SK-N-SH (cell line): Measurements from ENCODE around the gene ARHGEF1.

ENCODE experiments used
- CTCF ChIP-seq: fragments of 200-600 bp; sonication (generic); IDR thresholded peaks from 2 replicates; pipeline ENCODE4 v1.6.1; 2017; ENCODE audit warnings: antibody characterized with exemption, mild to moderate bottlenecking, moderate library complexity
- EP300 ChIP-seq, 2 experiments: IDR thresholded peaks; 2 replicates each; pipeline versions ENCODE4 v1.4.0 to v1.6.1; 2012; ENCODE audit warnings: borderline replicate concordance in 1 of 2, low read depth in 1 of 2, low read length in 1 of 2
- EZH2phosphoT487 ChIP-seq: fragments of 200-600 bp; sonication (generic); IDR thresholded peaks from 2 replicates; pipeline ENCODE4 v1.6.1; 2017; ENCODE audit warnings: low read depth, mixed run types, mild to moderate bottlenecking, antibody characterized with exemption, moderate library complexity, borderline replicate concordance
- IRF3 ChIP-seq: fragments of 150-350 bp; IDR thresholded peaks from 2 replicates; pipeline ENCODE4 v1.6.1; 2016; ENCODE audit warnings: mild to moderate bottlenecking, low read depth, low read length
- JUND ChIP-seq: IDR thresholded peaks from 2 replicates; pipeline ENCODE4 v1.4.0; 2012
- MAX ChIP-seq: IDR thresholded peaks from 2 replicates; pipeline ENCODE4 v1.4.0; 2012; ENCODE audit warnings: low read depth
- POLR2AphosphoS5 ChIP-seq: IDR thresholded peaks from 2 replicates; pipeline ENCODE4 v1.6.1; 2012; ENCODE audit warnings: low read depth, low read length
- RCOR1 ChIP-seq: fragments of 150-350 bp; IDR thresholded peaks from 2 replicates; pipeline ENCODE4 v1.6.1; 2017; ENCODE audit warnings: antibody characterized with exemption, low read length
- TAF1 ChIP-seq: IDR thresholded peaks from 2 replicates; pipeline ENCODE4 v1.6.1; 2012; ENCODE audit warnings: low read depth, mild to moderate bottlenecking, low read length, moderate library complexity, borderline replicate concordance
- TF ChIP-seq, protein P1 (sequence below): IDR thresholded peaks from 2 replicates; pipeline ENCODE4 v1.4.0; 2012; ENCODE audit warnings: low read depth, borderline replicate concordance

DNA sequence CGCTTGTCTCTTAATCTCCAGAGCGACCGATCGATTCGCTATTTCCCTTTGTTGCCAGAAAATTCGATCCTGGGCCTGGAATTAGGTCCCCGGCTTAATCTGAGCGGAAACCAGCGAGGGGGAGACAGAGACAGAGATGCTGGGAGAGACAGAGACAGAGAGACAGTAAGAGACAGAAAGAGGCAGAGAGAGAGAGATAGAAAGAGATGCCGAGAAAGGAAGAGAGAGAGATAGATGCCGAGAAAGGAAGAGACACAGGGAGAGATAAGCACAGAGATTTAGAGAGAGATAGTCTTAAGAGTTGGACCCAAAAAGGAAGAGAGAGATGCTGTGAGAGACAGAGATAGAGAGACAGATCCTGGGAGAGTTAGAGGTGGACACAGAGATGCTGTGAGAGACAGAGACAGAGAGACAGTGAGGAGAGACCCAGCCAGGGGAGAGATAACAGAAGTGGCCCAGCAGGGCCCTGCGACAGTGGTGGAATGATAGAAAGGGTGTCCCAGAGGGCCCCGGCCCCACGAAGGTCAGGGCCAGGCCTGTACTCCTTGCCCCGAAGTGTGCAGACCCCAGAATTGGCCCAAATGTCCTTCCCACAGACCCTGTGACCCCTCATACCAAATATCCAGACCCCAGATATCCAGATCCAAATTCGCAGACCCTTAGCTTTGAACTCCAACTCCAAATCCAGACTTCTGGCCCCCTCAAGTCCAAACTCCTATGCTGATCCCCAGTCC, 43.9 kb downstream of the ARHGEF1 start:
- TF ChIP-seq POLR2AphosphoS5 (no peak), CTCF (no peak), JUND (no peak), RCOR1 (no peak), IRF3 (no peak), MAX (no peak), EZH2phosphoT487 (no peak), EP300 (IDR thresholded peaks at IDR 0.05; ENCODE audit: borderline replicate concordance in 1 of 2, low read depth in 1 of 2, low read length in 1 of 2) (no peak), TAF1 (no peak)
- TF ChIP-seq, protein P1, sequence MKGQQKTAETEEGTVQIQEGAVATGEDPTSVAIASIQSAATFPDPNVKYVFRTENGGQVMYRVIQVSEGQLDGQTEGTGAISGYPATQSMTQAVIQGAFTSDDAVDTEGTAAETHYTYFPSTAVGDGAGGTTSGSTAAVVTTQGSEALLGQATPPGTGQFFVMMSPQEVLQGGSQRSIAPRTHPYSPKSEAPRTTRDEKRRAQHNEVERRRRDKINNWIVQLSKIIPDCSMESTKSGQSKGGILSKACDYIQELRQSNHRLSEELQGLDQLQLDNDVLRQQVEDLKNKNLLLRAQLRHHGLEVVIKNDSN, result no peak
